K562 (cell line): Measurements from ENCODE around the gene CBFA2T2. TPM values are rescaled to one million over a fixed set of nuclear protein-coding genes. Genes with fewer than 3 reads are reported as not detected.

ENCODE experiments used
- ATAC-seq: fragments of 200-7000 bp; cut with Tn5 transposase; 3 replicates; pipeline ENCODE4 v1.9.1; 2020; ENCODE audit warnings: moderate library complexity
- BruUV-seq: library from RNA; stranded (reverse); fragments of 400-500 nt; replicated peaks from 2 replicates; lab custom pipeline; 2021; lab: Mats Ljungman, UMichigan
- CTCF ChIA-PET: fragments of 300-600 bp; formaldehyde crosslinking; extraction: SDS; loops from one replicate; lab custom pipeline; 2021; ENCODE audit warnings: low intra/inter-chr PET ratio; lab: Yijun Ruan, JAX
- POLR2A ChIA-PET: fragments of 300-600, 350-650 bp; sonication (Branson Sonifier 250); formaldehyde crosslinking; extraction: SDS; loops from one replicate; lab custom pipeline; 2021; ENCODE audit warnings: antibody characterized with exemption, inconsistent platforms; lab: Yijun Ruan, JAX
- DNase-seq, 4 experiments: peaks; one replicate each; pipeline versions ENCODE4 v3.0.0 to v3.0.0-alpha.2; 2011 to 2018; ENCODE audit warnings: low spot score in 3 of 4, mixed read lengths in 3 of 4; ENCODE audit errors: extremely low read depth in 1 of 4
- FAIRE-seq: peaks from 2 replicates; lab custom pipeline; 2011; peaks lifted over from hg19 to GRCh38; lab: Jason Lieb, UNC
- H2AFZ ChIP-seq: 2 replicates; pipeline ENCODE4 v1.6.0; 2011; ENCODE audit warnings: low read depth, low read length, control low read depth, inconsistent platforms
- H3K27ac ChIP-seq: fragments of 200-600 bp; 3 replicates; pipeline ENCODE4 v1.8.0; 2011; ENCODE audit warnings: low read depth, mild to moderate bottlenecking, control low read depth, inconsistent platforms, low read length, moderate library complexity, mixed read lengths; ENCODE audit errors: extremely low read depth
- H3K27me3 ChIP-seq, 2 experiments: fragments of 300-600 bp in 1 of 2; 2 replicates in 1 of 2; 3 replicates in 1 of 2; pipeline versions ENCODE4 v1.6.0 to v1.8.0; 2011; ENCODE audit warnings: inconsistent platforms in 2 of 2, low read length in 2 of 2, mild to moderate bottlenecking in 1 of 2, mixed read lengths in 1 of 2, moderate library complexity in 1 of 2; ENCODE audit not compliant: control insufficient read depth in 2 of 2, insufficient read depth in 2 of 2
- H3K36me3 ChIP-seq: fragments of 300-600 bp; 3 replicates; pipeline ENCODE4 v1.8.0; 2011; ENCODE audit warnings: mild to moderate bottlenecking, low read length, inconsistent platforms; ENCODE audit not compliant: control insufficient read depth, insufficient read depth
- H3K4me1 ChIP-seq, 2 experiments: fragments of 200-600 bp in 1 of 2; replicated peaks in 1 of 2; 2 replicates in 1 of 2; 3 replicates in 1 of 2; pipeline versions ENCODE4 v1.5.1 to v1.8.0; 2011; ENCODE audit warnings: inconsistent platforms in 2 of 2, low read length in 2 of 2, mild to moderate bottlenecking in 1 of 2, mixed read lengths in 1 of 2, moderate library complexity in 1 of 2; ENCODE audit not compliant: control insufficient read depth in 2 of 2, insufficient read depth in 2 of 2
- H3K4me2 ChIP-seq: 2 replicates; pipeline ENCODE4 v1.6.1; 2011; ENCODE audit warnings: low read length, control low read depth, inconsistent platforms, mixed read lengths; ENCODE audit not compliant: insufficient read depth
- H3K4me3 ChIP-seq: fragments of 200-600 bp; sonication (generic), shearing (Covaris generic); 2 replicates; pipeline ENCODE4 v1.5.1; 2016; ENCODE audit warnings: control low read depth, inconsistent platforms
- H3K79me2 ChIP-seq: fragments of 200-600 bp; 3 replicates; pipeline ENCODE4 v1.8.0; 2011; ENCODE audit warnings: low read length, inconsistent platforms; ENCODE audit not compliant: control insufficient read depth, insufficient read depth
- H3K9ac ChIP-seq, 2 experiments: 2 replicates each; pipeline versions ENCODE4 v1.6.0 to v1.6.1; 2011; ENCODE audit warnings: low read depth in 2 of 2, low read length in 2 of 2, control low read depth in 1 of 2, inconsistent platforms in 1 of 2, mild to moderate bottlenecking in 1 of 2, mixed read lengths in 1 of 2; ENCODE audit not compliant: insufficient read depth in 1 of 2
- H3K9me1 ChIP-seq: one replicate; pipeline ENCODE4 v1.6.0; 2011; ENCODE audit warnings: inconsistent platforms, mild to moderate bottlenecking, low read length, moderate library complexity; ENCODE audit not compliant: control insufficient read depth, insufficient read depth
- H3K9me3 ChIP-seq: replicated peaks from 2 replicates; pipeline ENCODE4 v1.5.1; 2011; ENCODE audit warnings: low read depth, low read length, inconsistent platforms; ENCODE audit not compliant: control insufficient read depth, insufficient read depth
- H4K20me1 ChIP-seq: replicated peaks from 2 replicates; pipeline ENCODE4 v1.6.1; 2011; ENCODE audit warnings: low read length, inconsistent platforms, mixed read lengths; ENCODE audit not compliant: control insufficient read depth, insufficient read depth
- BHLHE40 ChIP-seq: IDR thresholded peaks from 2 replicates; pipeline ENCODE4 v1.6.1; 2011; ENCODE audit warnings: low read length, improper control_type of control experiment
- DACH1 ChIP-seq: fragments of 450-650 bp; IDR thresholded peaks from 2 replicates; pipeline ENCODE4 v1.6.1; 2018; ENCODE audit not compliant: partially characterized antibody
- E4F1 ChIP-seq: fragments of 250-450 bp; sonication (Bioruptor Pico); IDR thresholded peaks from 2 replicates; pipeline ENCODE4 v1.5.0; 2021; ENCODE audit warnings: mild to moderate bottlenecking, borderline replicate concordance
- GMEB1 ChIP-seq: fragments of 250-450 bp; sonication (Bioruptor Pico); IDR thresholded peaks from 2 replicates; pipeline ENCODE4 v1.4.0; 2020; ENCODE audit warnings: mild to moderate bottlenecking
- HDAC6 ChIP-seq: IDR thresholded peaks from 2 replicates; pipeline ENCODE4 v1.6.1; 2012; ENCODE audit warnings: low read depth, mild to moderate bottlenecking, control low read depth, inconsistent platforms, low read length, moderate library complexity
- HMBOX1 ChIP-seq: sonication (generic); IDR thresholded peaks from 2 replicates; pipeline ENCODE4 v1.6.1; 2016
- TOE1 ChIP-seq, 2 experiments: fragments of 450-650 bp in 1 of 2; sonication (generic) in 1 of 2; formaldehyde crosslinking in 1 of 2; IDR thresholded peaks; 2 replicates each; pipeline versions ENCODE4 v1.7.1 to v1.8.0; 2016 to 2022; ENCODE audit warnings: borderline replicate concordance in 2 of 2, mild to moderate bottlenecking in 2 of 2, antibody characterized with exemption in 1 of 2, inconsistent platforms in 1 of 2, low read depth in 1 of 2, missing genetic modification reagents in 1 of 2, moderate library complexity in 1 of 2
- WGBS: fragments of 100-300 bp; shearing (Covaris generic); methylation state at CpG from one replicate; pipeline ENCODE4 v1.1.6; 2016; ENCODE audit warnings: low coverage, mixed read lengths; ENCODE audit not compliant: insufficient coverage; ENCODE audit errors: missing lambda C conversion rate; 5-methylcytosine and 5-hydroxymethylcytosine counted together
- in situ Hi-C: fragments of 300-500 bp; cut with MboI; formaldehyde crosslinking; loops from 4 replicates; pipeline ENCODE4 v1.15.0; 2018; ENCODE audit warnings: inconsistent platforms, mixed read lengths
- intact Hi-C: fragments of 100-400 bp; cut with micrococcal nuclease; formaldehyde crosslinking; loops from 2 replicates; pipeline ENCODE4 v1.14.2; 2022
- polyA plus RNA-seq, 8 experiments: library from polyadenylated mRNA; depleted of rRNA in 4 of 8; stranded (reverse) in 5 of 8; unstranded in 3 of 8; fragments of >200 nt; fragmentation: Nextera tagmentation in 2 of 8; fragmentation: Illumina TruSeq in 1 of 8; extraction: Ambion mirVana in 2 of 8; extraction: Trizol in 1 of 8; gene quantifications; 2 replicates each; pipeline versions ENCODE4 v1.2.1 to v1.2.3, GENCODE V29; 2011 to 2014; ENCODE audit warnings: inconsistent platforms in 1 of 8, missing spikeins in 1 of 8
- total RNA-seq, 7 experiments: library from RNA; depleted of rRNA in 6 of 7; stranded (reverse); fragments of >200 nt in 6 of 7; fragmentation: Illumina TruSeq in 2 of 7; extraction: Trizol in 2 of 7; gene quantifications; 2 replicates each; pipeline versions ENCODE4 v1.2.1 to v1.2.3, GENCODE V29; 2011 to 2021; ENCODE audit warnings: low replicate concordance in 1 of 7

The CBFA2T2 gene
- total and polyA plus RNA-seq, 9 of the 15 experiments (the other 6 are each of a cell fraction or from before 2014, with no cell fraction given) = 0.27 to 9.6 (median 5.8) TPM

- Histone ChIP-seq H3K9ac (no peak overlapping the region), H3K4me1 (peaks cover 31 to 39% of the 10 kb centered on the region in 2 experiments; a peak in 4 of 5 replicates), H3K36me3 (no peaks in the 10 kb centered on the region), H3K27me3 (no peaks in the 10 kb centered on the region), H3K4me3 (no peak overlapping the region), H2AFZ (peak overlapping the region; percentile 17; the same call in 1 of the 2 replicates), H4K20me1 (no peaks in the 10 kb centered on the region), H3K9me1 (no peaks in the 10 kb centered on the region), H3K9me3 (no peaks in the 10 kb centered on the region), H3K27ac (no peak overlapping the region), H3K4me2 (no peak overlapping the region), H3K79me2 (peaks cover 17% of the 10 kb centered on the region; the same call in 2 of the 3 replicates)
- ATAC-seq = no peak
- no peak for DNase-seq
- BruUV-seq = no TSS peak
- FAIRE-seq = no peak
- CTCF ChIA-PET = no interaction called here
- in situ Hi-C loops = no loop called here
- TF ChIP-seq E4F1 (CRISPR knock-in tag) (no peak), HMBOX1 (no peak), GMEB1 (CRISPR knock-in tag) (no peak), HDAC6 (no peak), BHLHE40 (no peak), TOE1 (IDR thresholded peaks at IDR 0.05; ENCODE audit: borderline replicate concordance) (no peak), TOE1 (CRISPR knock-in tag; IDR thresholded peaks at IDR 0.05; ENCODE audit: borderline replicate concordance, low read depth) (no peak), DACH1 (no peak)
- POLR2A ChIA-PET = interaction anchor here (1.0 kb wide), 3 partner anchors 26 to 220 kb away, joined by 4 read pairs; no protein-coding TSS in a partner anchor
- WGBS = 46% methylated on average over 4 of the region's 4 CpGs
- intact Hi-C loops = loop anchor here (2.0 kb wide), 1 partner anchor 29 kb away; no protein-coding TSS in a partner anchor
Measured at GRCh38 chr20:33445881-33446625, 43.8 kb upstream of the CBFA2T2 start.
